ENCODE measurements around the gene SEC11C.

GRCh38 chr18:59189008-59189407 lies 49.3 kb downstream of the SEC11C start:
- TF ChIP-seq, protein P1, sequence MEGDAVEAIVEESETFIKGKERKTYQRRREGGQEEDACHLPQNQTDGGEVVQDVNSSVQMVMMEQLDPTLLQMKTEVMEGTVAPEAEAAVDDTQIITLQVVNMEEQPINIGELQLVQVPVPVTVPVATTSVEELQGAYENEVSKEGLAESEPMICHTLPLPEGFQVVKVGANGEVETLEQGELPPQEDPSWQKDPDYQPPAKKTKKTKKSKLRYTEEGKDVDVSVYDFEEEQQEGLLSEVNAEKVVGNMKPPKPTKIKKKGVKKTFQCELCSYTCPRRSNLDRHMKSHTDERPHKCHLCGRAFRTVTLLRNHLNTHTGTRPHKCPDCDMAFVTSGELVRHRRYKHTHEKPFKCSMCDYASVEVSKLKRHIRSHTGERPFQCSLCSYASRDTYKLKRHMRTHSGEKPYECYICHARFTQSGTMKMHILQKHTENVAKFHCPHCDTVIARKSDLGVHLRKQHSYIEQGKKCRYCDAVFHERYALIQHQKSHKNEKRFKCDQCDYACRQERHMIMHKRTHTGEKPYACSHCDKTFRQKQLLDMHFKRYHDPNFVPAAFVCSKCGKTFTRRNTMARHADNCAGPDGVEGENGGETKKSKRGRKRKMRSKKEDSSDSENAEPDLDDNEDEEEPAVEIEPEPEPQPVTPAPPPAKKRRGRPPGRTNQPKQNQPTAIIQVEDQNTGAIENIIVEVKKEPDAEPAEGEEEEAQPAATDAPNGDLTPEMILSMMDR (IDR thresholded peaks at IDR 0.05): no peak
- TF ChIP-seq POLR2A (IDR thresholded peaks at IDR 0.05) (no peak), POLR2AphosphoS5 (IDR thresholded peaks at IDR 0.05) (no peak), EP300 (IDR thresholded peaks at IDR 0.05) (no peak)
